Activated naive CD4-positive, alpha-beta T cell (primary cell): Measurements from ENCODE around the gene EDN3.
"Not testable (repeated sequence)": the region's sequence is repeated elsewhere in the genome, so short reads cannot be mapped to it uniquely, and the experiment has no call there.

Source experiments
- DNase-seq, 4 experiments: peaks; one replicate each; lab custom pipeline; 2025; lab: John Stamatoyannopoulos, UW

Gene EDN3

GRCh38 chr20:59336540-59336939 lies 36.1 kb downstream of the EDN3 start:
- DNase-seq = no peak

- not testable (repeated sequence) for DNase-seq
Measured at GRCh38 chr20:59338444-59338843, 38.0 kb downstream of the EDN3 start.

- no peak for DNase-seq
Measured at GRCh38 chr20:59340201-59340885, 39.9 kb downstream of the EDN3 start.

- not testable (repeated sequence) for DNase-seq
Measured at GRCh38 chr20:59341285-59342022, 41.0 kb downstream of the EDN3 start.

GRCh38 chr20:59342023-59342957 lies 41.9 kb downstream of the EDN3 start:
- DNase-seq = no peak

- DNase-seq = no peak
Measured at GRCh38 chr20:59346061-59346460, 45.6 kb downstream of the EDN3 start.

- no peak for DNase-seq
Measured at GRCh38 chr20:59349277-59349676, 48.9 kb downstream of the EDN3 start.

- no peak for DNase-seq
Measured at GRCh38 chr20:59350330-59351156, 50.1 kb downstream of the EDN3 start.

- DNase-seq = no peak
Measured at GRCh38 chr20:59351157-59352040, 51.0 kb downstream of the EDN3 start.

GRCh38 chr20:59352541-59352940 lies 52.1 kb downstream of the EDN3 start:
- no peak for DNase-seq

GRCh38 chr20:59352990-59353389 lies 52.6 kb downstream of the EDN3 start:
- no peak for DNase-seq

GRCh38 chr20:59354460-59354859 lies 54.0 kb downstream of the EDN3 start:
- DNase-seq = no peak

- DNase-seq = no peak
Measured at GRCh38 chr20:59355242-59355641, 54.8 kb downstream of the EDN3 start.

- no peak for DNase-seq
Measured at GRCh38 chr20:59356662-59357165, 56.3 kb downstream of the EDN3 start.

- DNase-seq = not testable (repeated sequence)
Measured at GRCh38 chr20:59358793-59359192, 58.4 kb downstream of the EDN3 start.

GRCh38 chr20:59359906-59360725 lies 59.7 kb downstream of the EDN3 start:
- no peak for DNase-seq

GRCh38 chr20:59360934-59361333 lies 60.5 kb downstream of the EDN3 start:
- DNase-seq = no peak

- no peak for DNase-seq
Measured at GRCh38 chr20:59361411-59361810, 61.0 kb downstream of the EDN3 start.

GRCh38 chr20:59363101-59363500 lies 62.7 kb downstream of the EDN3 start:
- DNase-seq = no peak
